Hepatocyte (in vitro differentiated cells): ENCODE results near the gene APBB3.

Experiments used
- CTCF ChIP-seq: fragments of 200-600 bp; sonication (generic); IDR thresholded peaks from 2 replicates; pipeline ENCODE4 v1.5.1; 2016; ENCODE audit warnings: antibody characterized with exemption, mild to moderate bottlenecking; ENCODE audit not compliant: poor library complexity
- EZH2 ChIP-seq: fragments of 200-600 bp; sonication (generic); IDR thresholded peaks from 2 replicates; pipeline ENCODE4 v1.6.1; 2016; ENCODE audit warnings: antibody characterized with exemption, mild to moderate bottlenecking, borderline replicate concordance
- EZH2phosphoT487 ChIP-seq: fragments of 200-600 bp; sonication (generic); IDR thresholded peaks from one replicate; pipeline ENCODE4 v1.6.1; 2018; ENCODE audit warnings: antibody characterized with exemption, mild to moderate bottlenecking, low read depth, moderate library complexity; ENCODE audit not compliant: unreplicated experiment, severe bottlenecking

DNA sequence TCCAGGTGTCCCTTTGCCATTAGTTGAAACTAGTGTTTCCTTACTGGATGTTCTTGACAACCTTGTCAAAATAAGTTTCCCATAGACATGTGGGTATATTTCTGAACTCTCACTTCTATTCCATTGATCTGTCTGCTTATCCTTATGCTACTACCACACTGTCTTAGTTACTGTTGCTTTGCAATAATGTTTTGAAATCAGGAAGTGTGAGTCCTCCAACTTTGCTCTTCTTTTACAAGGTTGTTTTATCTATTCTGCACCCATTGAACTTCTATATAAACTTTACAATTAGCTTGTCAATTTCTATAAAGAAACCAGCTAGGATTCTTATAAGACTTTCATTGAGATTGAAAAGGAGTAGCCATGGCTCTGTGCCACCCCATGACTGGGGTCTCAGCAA lies 44.3 kb upstream of the APBB3 start:
- TF ChIP-seq CTCF (no peak), EZH2 (no peak), EZH2phosphoT487 (no peak)
